ENCODE data around the gene FTH1. TPM values are rescaled to one million over a fixed set of nuclear protein-coding genes. Genes with fewer than 3 reads are reported as not detected.

The FTH1 gene
- total RNA-seq, 1 donor from 2014 or later = 3,807 TPM

- peak overlapping the region; percentile 87 for H3K27ac Mint-ChIP-seq (ENCODE audit: unreplicated experiment)
- no peak for TF ChIP-seq CTCF (IDR thresholded peaks at IDR 0.05)
- DNase-seq (ENCODE audit: low spot score) = no peak
- no peaks in the 10 kb centered on the region for H3K9me3 Mint-ChIP-seq (ENCODE audit: low read depth)
- peaks cover 28% of the 10 kb centered on the region for H3K36me3 Mint-ChIP-seq (ENCODE audit: low read depth)
- H3K4me1 Mint-ChIP-seq (ENCODE audit: low read depth) = peaks cover 62% of the 10 kb centered on the region
- H3K4me3 Mint-ChIP-seq (ENCODE audit: unreplicated experiment) = peak overlapping the region; percentile 91
- no peaks in the 10 kb centered on the region for H3K27me3 Mint-ChIP-seq (ENCODE audit: low read depth)
Measured at GRCh38 chr11:61964058-61964665, 3.3 kb downstream of the FTH1 start.

GRCh38 chr11:61963282-61964057, 4.0 kb downstream of the FTH1 start:
- Mint-ChIP-seq H3K36me3 (ENCODE audit: low read depth) (peaks cover 28% of the 10 kb centered on the region), H3K27me3 (ENCODE audit: low read depth) (no peaks in the 10 kb centered on the region), H3K27ac (ENCODE audit: unreplicated experiment) (peak overlapping the region; percentile 87), H3K4me3 (ENCODE audit: unreplicated experiment) (peak overlapping the region; percentile 91), H3K9me3 (ENCODE audit: low read depth) (no peaks in the 10 kb centered on the region), H3K4me1 (ENCODE audit: low read depth) (peaks cover 55% of the 10 kb centered on the region)
- no peak for TF ChIP-seq CTCF (IDR thresholded peaks at IDR 0.05)
- no peak for DNase-seq (ENCODE audit: low spot score)

- H3K36me3 Mint-ChIP-seq (ENCODE audit: low read depth) = peaks cover 30% of the 10 kb centered on the region
- H3K4me3 Mint-ChIP-seq (ENCODE audit: unreplicated experiment) = no peak overlapping the region
- no peaks in the 10 kb centered on the region for H3K9me3 Mint-ChIP-seq (ENCODE audit: low read depth)
- H3K27me3 Mint-ChIP-seq (ENCODE audit: low read depth) = no peaks in the 10 kb centered on the region
- H3K4me1 Mint-ChIP-seq (ENCODE audit: low read depth) = peaks cover 50% of the 10 kb centered on the region
- peak overlapping the region; percentile 87 for H3K27ac Mint-ChIP-seq (ENCODE audit: unreplicated experiment)
- no peak for DNase-seq (ENCODE audit: low spot score)
- TF ChIP-seq CTCF (IDR thresholded peaks at IDR 0.05) = no peak
Measured at GRCh38 chr11:61963016-61963281, 4.5 kb downstream of the FTH1 start.

- peaks cover 30% of the 10 kb centered on the region for H3K36me3 Mint-ChIP-seq (ENCODE audit: low read depth)
- no peak overlapping the region for H3K4me3 Mint-ChIP-seq (ENCODE audit: unreplicated experiment)
- TF ChIP-seq CTCF (IDR thresholded peaks at IDR 0.05) = no peak
- H3K4me1 Mint-ChIP-seq (ENCODE audit: low read depth) = peaks cover 48% of the 10 kb centered on the region
- no peak for DNase-seq (ENCODE audit: low spot score)
- no peaks in the 10 kb centered on the region for H3K27me3 Mint-ChIP-seq (ENCODE audit: low read depth)
- H3K9me3 Mint-ChIP-seq (ENCODE audit: low read depth) = no peaks in the 10 kb centered on the region
- H3K27ac Mint-ChIP-seq (ENCODE audit: unreplicated experiment) = peak overlapping the region; percentile 87
Measured at GRCh38 chr11:61962213-61963015, 5.0 kb downstream of the FTH1 start.

- H3K36me3 Mint-ChIP-seq (ENCODE audit: low read depth) = peaks cover 30% of the 10 kb centered on the region
- H3K4me3 Mint-ChIP-seq (ENCODE audit: unreplicated experiment) = peak overlapping the region; percentile 3
- peaks cover 48% of the 10 kb centered on the region for H3K4me1 Mint-ChIP-seq (ENCODE audit: low read depth)
- no peaks in the 10 kb centered on the region for H3K27me3 Mint-ChIP-seq (ENCODE audit: low read depth)
- H3K27ac Mint-ChIP-seq (ENCODE audit: unreplicated experiment) = peak overlapping the region; percentile 87
- DNase-seq (ENCODE audit: low spot score) = no peak
- no peaks in the 10 kb centered on the region for H3K9me3 Mint-ChIP-seq (ENCODE audit: low read depth)
- TF ChIP-seq CTCF (IDR thresholded peaks at IDR 0.05) = no peak
Measured at GRCh38 chr11:61961570-61962212, 5.7 kb downstream of the FTH1 start.

Measured in chondrocyte (in vitro differentiated cells).